GM12873 (cell line): ENCODE measurements around the gene MINDY4.

ENCODE experiments used
- CTCF ChIP-seq: IDR thresholded peaks from 2 replicates; pipeline ENCODE4 v1.5.1; 2012; ENCODE audit warnings: low read depth, mild to moderate bottlenecking, moderate library complexity, low read length, control low read depth; ENCODE audit not compliant: insufficient read depth; ENCODE audit errors: missing control alignments

Gene MINDY4

GRCh38 chr7:30776971-30777370 is 5.8 kb downstream of the MINDY4 start:
- TF ChIP-seq CTCF: no peak

- TF ChIP-seq CTCF: no peak
Observed at GRCh38 chr7:30778255-30779025, 7.2 kb downstream of the MINDY4 start.

- no peak for TF ChIP-seq CTCF
Observed at GRCh38 chr7:30779574-30779973, 8.4 kb downstream of the MINDY4 start.

GRCh38 chr7:30780941-30781340 is 9.7 kb downstream of the MINDY4 start:
- no peak for TF ChIP-seq CTCF

GRCh38 chr7:30782690-30783089 is 11.5 kb downstream of the MINDY4 start:
- TF ChIP-seq CTCF: no peak

- TF ChIP-seq CTCF: no peak
Observed at GRCh38 chr7:30785786-30786185, 14.6 kb downstream of the MINDY4 start.

- TF ChIP-seq CTCF: no peak
Observed at GRCh38 chr7:30787486-30787885, 16.3 kb downstream of the MINDY4 start.
